ENCODE data around the gene WDR93.

WDR93 gene

GRCh38 chr15:89714775-89715174, 24.2 kb downstream of the WDR93 start:
- ATAC-seq: no peak
- TF ChIP-seq ZNF565 (CRISPR knock-in tag; conservative IDR thresholded peaks at IDR 0.05; ENCODE audit: low read depth) (no peak), GLIS3 (CRISPR knock-in tag; IDR thresholded peaks at IDR 0.05) (no peak), TOX (CRISPR knock-in tag; IDR thresholded peaks at IDR 0.05; ENCODE audit: borderline replicate concordance) (no peak), TSHZ2 (CRISPR knock-in tag; IDR thresholded peaks at IDR 0.05) (no peak), PATZ1 (CRISPR knock-in tag; IDR thresholded peaks at IDR 0.05; ENCODE audit: borderline replicate concordance) (no peak), CSRNP3 (CRISPR knock-in tag; IDR thresholded peaks at IDR 0.05) (no peak), ESRRG (CRISPR knock-in tag; IDR thresholded peaks at IDR 0.05) (no peak), ZC3H10 (CRISPR knock-in tag; IDR thresholded peaks at IDR 0.05) (no peak), CSDC2 (CRISPR knock-in tag; IDR thresholded peaks at IDR 0.05) (no peak), OSR1 (CRISPR knock-in tag; IDR thresholded peaks at IDR 0.05) (no peak), ISL1 (CRISPR knock-in tag; IDR thresholded peaks at IDR 0.05) (no peak), BACH2 (CRISPR knock-in tag; IDR thresholded peaks at IDR 0.05; ENCODE audit: borderline replicate concordance) (no peak), ZNF70 (CRISPR knock-in tag; IDR thresholded peaks at IDR 0.05) (no peak), SNAI2 (CRISPR knock-in tag; IDR thresholded peaks at IDR 0.05) (no peak)

GRCh38 chr15:89723031-89723430, 32.4 kb downstream of the WDR93 start:
- TF ChIP-seq ZC3H10 (CRISPR knock-in tag; IDR thresholded peaks at IDR 0.05) (no peak), TCF4 (CRISPR knock-in tag; IDR thresholded peaks at IDR 0.05; ENCODE audit: borderline replicate concordance) (no peak), ARNTL (CRISPR knock-in tag; IDR thresholded peaks at IDR 0.05; ENCODE audit: borderline replicate concordance, low read depth) (no peak), PPARA (CRISPR knock-in tag; IDR thresholded peaks at IDR 0.05; ENCODE audit: borderline replicate concordance) (no peak), ESRRG (CRISPR knock-in tag; IDR thresholded peaks at IDR 0.05) (no peak), ZNF8 (CRISPR knock-in tag; IDR thresholded peaks at IDR 0.05) (no peak), PATZ1 (CRISPR knock-in tag; IDR thresholded peaks at IDR 0.05; ENCODE audit: borderline replicate concordance) (no peak)
- ATAC-seq: no peak

GRCh38 chr15:89724621-89725020, 34.0 kb downstream of the WDR93 start:
- TF ChIP-seq CSRNP3 (CRISPR knock-in tag; IDR thresholded peaks at IDR 0.05): no peak
- no peak for ATAC-seq

- ATAC-seq: no peak
- TF ChIP-seq ISL1 (CRISPR knock-in tag; IDR thresholded peaks at IDR 0.05) (no peak), ZNF8 (CRISPR knock-in tag; IDR thresholded peaks at IDR 0.05) (no peak), ZFP3 (CRISPR knock-in tag; IDR thresholded peaks at IDR 0.05) (no peak), OSR1 (CRISPR knock-in tag; IDR thresholded peaks at IDR 0.05) (no peak), TSHZ2 (CRISPR knock-in tag; IDR thresholded peaks at IDR 0.05) (no peak), POU6F1 (CRISPR knock-in tag; IDR thresholded peaks at IDR 0.05; ENCODE audit: borderline replicate concordance, low read depth) (no peak), BACH2 (CRISPR knock-in tag; IDR thresholded peaks at IDR 0.05; ENCODE audit: borderline replicate concordance) (no peak), ZNF565 (CRISPR knock-in tag; conservative IDR thresholded peaks at IDR 0.05; ENCODE audit: low read depth) (no peak), ESRRG (CRISPR knock-in tag; IDR thresholded peaks at IDR 0.05) (no peak), ZFP30 (CRISPR knock-in tag; IDR thresholded peaks at IDR 0.05) (no peak)
Measured at GRCh38 chr15:89725064-89725463, 34.5 kb downstream of the WDR93 start.

Data from SK-N-SH treated with all-trans-retinoic acid at 6 μM for 48 hours (cell line).